HUDEP-2 (cell line): ENCODE data around the gene TAAR9.

Experiments used
- DNase-seq, 76 experiments: peaks; one replicate each; lab custom pipeline; 2025; ENCODE audit not compliant: unreplicated experiment in 76 of 76; lab: John Stamatoyannopoulos, UW

Gene TAAR9

GRCh38 chr6:132584698-132585097, 46.6 kb downstream of the TAAR9 start:
- DNase-seq = no peak

DNA sequence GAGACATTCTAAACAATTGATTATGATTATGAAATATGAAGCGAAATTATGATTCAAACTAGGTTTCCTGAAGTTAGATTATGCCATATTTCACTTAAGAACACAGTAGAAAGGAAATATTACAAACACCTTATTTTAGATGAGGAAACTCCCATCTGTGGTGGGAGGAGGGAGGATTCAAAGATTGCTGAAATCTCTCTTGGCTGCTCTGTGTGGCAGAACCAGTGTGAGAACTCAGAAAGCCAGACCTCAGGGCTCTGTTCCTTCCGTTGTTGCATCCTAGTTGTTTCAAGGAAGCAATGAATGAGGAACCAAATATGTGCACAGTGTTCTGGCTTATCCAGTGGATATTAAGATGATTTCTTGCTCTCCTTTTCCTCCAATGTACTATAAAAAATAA, 49.3 kb downstream of the TAAR9 start:
- no peak for DNase-seq
